GM18508 (cell line): ENCODE results near the gene CDT1.
"Not testable (repeated sequence)": the region's sequence is repeated elsewhere in the genome, so short reads cannot be mapped to it uniquely, and the experiment has no call there.

ENCODE experiments used
- ATAC-seq: cut with Tn5 transposase; IDR thresholded peaks from one replicate; pipeline ENCODE4 v1.9.1; 2021; ENCODE audit warnings: moderate number of reproducible peaks; ENCODE audit not compliant: insufficient read depth, unreplicated experiment

CDT1 gene

GRCh38 chr16:88782454-88783390 lies 20.9 kb upstream of the CDT1 start:
- no peak for ATAC-seq

GRCh38 chr16:88783391-88784073 lies 20.1 kb upstream of the CDT1 start:
- ATAC-seq = no peak

- no peak for ATAC-seq
These were observed 19.3 kb upstream of the CDT1 start for GRCh38 chr16:88784074-88784855.

- no peak for ATAC-seq
These were observed 18.8 kb upstream of the CDT1 start for GRCh38 chr16:88784856-88785105.

GRCh38 chr16:88785106-88785924 lies 18.3 kb upstream of the CDT1 start, which contains the start of gene PIEZO1:
Gene PIEZO1, minus strand, starts transcription at chr16:88785220. Its CDS starts 256 bp downstream, at chr16:88784964.
- ATAC-seq = no peak

GRCh38 chr16:88787579-88788314 lies 15.8 kb upstream of the CDT1 start:
- no peak for ATAC-seq

GRCh38 chr16:88788749-88789148 lies 14.8 kb upstream of the CDT1 start:
- ATAC-seq = not testable (repeated sequence)

GRCh38 chr16:88789594-88789993 lies 14.0 kb upstream of the CDT1 start:
- no peak for ATAC-seq

GRCh38 chr16:88790312-88791211 lies 13.0 kb upstream of the CDT1 start:
- ATAC-seq = no peak

GRCh38 chr16:88792078-88792550 lies 11.5 kb upstream of the CDT1 start:
- no peak for ATAC-seq

GRCh38 chr16:88792668-88793250 lies 10.8 kb upstream of the CDT1 start:
- ATAC-seq = no peak

- no peak for ATAC-seq
These were observed 10.2 kb upstream of the CDT1 start for GRCh38 chr16:88793251-88793954.

GRCh38 chr16:88796278-88796677 lies 7.3 kb upstream of the CDT1 start:
- ATAC-seq = no peak

GRCh38 chr16:88798073-88798472 lies 5.5 kb upstream of the CDT1 start:
- ATAC-seq = no peak

GRCh38 chr16:88798772-88799455 lies 4.7 kb upstream of the CDT1 start:
- no peak for ATAC-seq

- ATAC-seq = no peak
These were observed 3.9 kb upstream of the CDT1 start for GRCh38 chr16:88799569-88800276.
